OCI-LY3 (cell line): ENCODE results near the gene IGFL4.

ENCODE experiments used
- EZH2phosphoT487 ChIP-seq: fragments of 200-600 bp; shearing (Covaris generic); IDR thresholded peaks from 2 replicates; pipeline ENCODE4 v1.6.1; 2018; ENCODE audit warnings: antibody characterized with exemption, mixed run types, low read depth
- TF ChIP-seq, protein P1 (sequence below): fragments of 200-600, 300-600 bp; sonication (generic); IDR thresholded peaks from 2 replicates; pipeline ENCODE4 v1.5.1; 2014; ENCODE audit warnings: antibody characterized with exemption, low read length, low read depth

DNA sequence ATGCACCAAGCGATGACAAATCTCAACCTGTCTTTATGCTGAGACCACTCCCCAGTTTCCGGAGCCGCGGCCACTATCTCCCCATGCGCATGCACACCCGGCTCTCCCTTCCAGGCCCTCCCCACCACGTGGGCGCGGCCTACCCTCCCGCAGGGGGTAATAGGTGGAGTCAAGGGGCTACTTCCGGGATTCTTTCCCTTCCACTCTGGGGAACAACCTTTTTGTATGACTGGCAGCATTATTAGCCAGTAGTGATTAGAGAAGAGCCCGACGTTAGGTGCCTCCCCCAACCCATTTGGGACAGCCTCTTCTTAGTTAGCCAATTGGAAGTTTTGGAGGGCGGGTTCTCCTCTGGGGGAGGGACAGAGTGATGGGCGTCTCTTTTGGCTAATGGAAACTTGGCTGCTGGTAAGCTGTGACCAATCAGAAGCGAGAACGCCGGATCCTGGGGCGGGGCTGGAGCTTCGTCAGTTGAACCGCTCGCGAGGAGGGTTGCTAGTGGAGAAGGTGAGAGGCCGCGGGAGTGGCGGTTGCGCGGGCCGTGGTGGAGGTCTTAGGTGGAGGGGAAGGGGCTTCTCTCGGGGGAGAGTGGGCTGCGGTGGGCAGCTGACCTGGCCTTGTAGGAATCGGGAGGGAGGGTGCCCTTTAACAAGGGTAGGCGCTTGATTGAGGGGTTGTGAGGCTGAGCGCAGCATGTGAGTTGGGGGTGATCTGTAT, 45.6 kb downstream of the IGFL4 start, which contains the start of gene CCDC61:
- TF ChIP-seq, protein P1, sequence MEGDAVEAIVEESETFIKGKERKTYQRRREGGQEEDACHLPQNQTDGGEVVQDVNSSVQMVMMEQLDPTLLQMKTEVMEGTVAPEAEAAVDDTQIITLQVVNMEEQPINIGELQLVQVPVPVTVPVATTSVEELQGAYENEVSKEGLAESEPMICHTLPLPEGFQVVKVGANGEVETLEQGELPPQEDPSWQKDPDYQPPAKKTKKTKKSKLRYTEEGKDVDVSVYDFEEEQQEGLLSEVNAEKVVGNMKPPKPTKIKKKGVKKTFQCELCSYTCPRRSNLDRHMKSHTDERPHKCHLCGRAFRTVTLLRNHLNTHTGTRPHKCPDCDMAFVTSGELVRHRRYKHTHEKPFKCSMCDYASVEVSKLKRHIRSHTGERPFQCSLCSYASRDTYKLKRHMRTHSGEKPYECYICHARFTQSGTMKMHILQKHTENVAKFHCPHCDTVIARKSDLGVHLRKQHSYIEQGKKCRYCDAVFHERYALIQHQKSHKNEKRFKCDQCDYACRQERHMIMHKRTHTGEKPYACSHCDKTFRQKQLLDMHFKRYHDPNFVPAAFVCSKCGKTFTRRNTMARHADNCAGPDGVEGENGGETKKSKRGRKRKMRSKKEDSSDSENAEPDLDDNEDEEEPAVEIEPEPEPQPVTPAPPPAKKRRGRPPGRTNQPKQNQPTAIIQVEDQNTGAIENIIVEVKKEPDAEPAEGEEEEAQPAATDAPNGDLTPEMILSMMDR, result no peak
- no peak for TF ChIP-seq EZH2phosphoT487
